CD4-positive, alpha-beta memory T cell (primary cell): ENCODE measurements around the gene FOXN1. TPM values are rescaled to one million over a fixed set of nuclear protein-coding genes. Genes with fewer than 3 reads are reported as not detected.

ENCODE experiments used
- CTCF ChIA-PET: fragments of 350-600 bp; sonication (Branson Sonifier 250); formaldehyde crosslinking; loops from one replicate; lab custom pipeline; 2021; ENCODE audit warnings: inconsistent platforms; ENCODE audit not compliant: partially characterized antibody; lab: Charles Lee
- POLR2A ChIA-PET: fragments of 350-600 bp; sonication (Branson Sonifier 250); formaldehyde crosslinking; loops from one replicate; lab custom pipeline; 2021; ENCODE audit not compliant: partially characterized antibody; lab: Charles Lee
- DNase-seq, 5 donors: peaks; one replicate each; pipeline versions ENCODE4 v3.0.0 to v3.0.0-alpha.2; 2020 to 2022; ENCODE audit warnings: mixed read lengths in 1 of 5
- H3K27ac ChIP-seq: one replicate; pipeline ENCODE4 v1.7.0; 2013; ENCODE audit warnings: low read depth, low read length
- H3K27me3 ChIP-seq: 2 replicates; pipeline ENCODE4 v1.7.0; 2013; ENCODE audit warnings: mild to moderate bottlenecking, low read length, moderate library complexity; ENCODE audit not compliant: insufficient read depth
- H3K36me3 ChIP-seq: 2 replicates; pipeline ENCODE4 v1.7.0; 2013; ENCODE audit warnings: mild to moderate bottlenecking, low read length, moderate library complexity; ENCODE audit not compliant: insufficient read depth
- H3K4me1 ChIP-seq: 2 replicates; pipeline ENCODE4 v1.7.0; 2013; ENCODE audit warnings: mild to moderate bottlenecking, low read length, moderate library complexity; ENCODE audit not compliant: insufficient read depth
- H3K4me3 ChIP-seq, 2 donors: one replicate each; pipeline ENCODE4 v1.7.0; 2013; ENCODE audit warnings: low read length in 2 of 2, mild to moderate bottlenecking in 1 of 2
- H3K9me3 ChIP-seq, 2 donors: one replicate each; pipeline ENCODE4 v1.7.0; 2013; ENCODE audit warnings: low read length in 2 of 2, control low read depth in 1 of 2; ENCODE audit not compliant: control insufficient read depth in 1 of 2
- H3K27ac Mint-ChIP-seq, 7 donors: one replicate each; pipeline ENCODE4 v1.8.0; 2020 to 2021; ENCODE audit warnings: mixed read lengths in 7 of 7, mild to moderate bottlenecking in 6 of 7, inconsistent platforms in 3 of 7, moderate library complexity in 3 of 7
- H3K27me3 Mint-ChIP-seq, 2 donors: one replicate each; pipeline ENCODE4 v1.8.0; 2020 to 2021; ENCODE audit warnings: mixed read lengths in 2 of 2
- H3K36me3 Mint-ChIP-seq, 2 donors: one replicate each; pipeline ENCODE4 v1.8.0; 2020 to 2021; ENCODE audit warnings: mixed read lengths in 2 of 2, inconsistent platforms in 1 of 2, mild to moderate bottlenecking in 1 of 2
- H3K4me1 Mint-ChIP-seq, 4 donors: one replicate each; pipeline ENCODE4 v1.8.0; 2020 to 2021; ENCODE audit warnings: mixed read lengths in 4 of 4, mild to moderate bottlenecking in 1 of 4
- H3K4me3 Mint-ChIP-seq, 8 donors: one replicate each; pipeline ENCODE4 v1.8.0; 2020 to 2021; ENCODE audit warnings: mixed read lengths in 8 of 8, mild to moderate bottlenecking in 7 of 8, moderate library complexity in 6 of 8, inconsistent platforms in 3 of 8
- H3K9me3 Mint-ChIP-seq, 8 donors: one replicate each; pipeline ENCODE4 v1.8.0; 2020 to 2021; ENCODE audit warnings: mixed read lengths in 8 of 8, mild to moderate bottlenecking in 5 of 8, inconsistent platforms in 3 of 8, moderate library complexity in 1 of 8
- intact Hi-C: fragments of 100-400 bp; cut with micrococcal nuclease; formaldehyde crosslinking; loops from one replicate; pipeline ENCODE4 v1.15.1; 2023
- polyA plus RNA-seq, 2 donors: library from polyadenylated mRNA; unstranded; fragments of 300-500 nt; fragmentation: Illumina TruSeq; gene quantifications; one replicate each; pipeline ENCODE4 v1.2.3, GENCODE V29; 2021
- total RNA-seq, 2 experiments: library from RNA; stranded (reverse); gene quantifications; one replicate each; pipeline ENCODE4 v1.2.3, GENCODE V29; 2021

The FOXN1 gene
- total and polyA plus RNA-seq, 4 experiments from 2014 or later: not detected

DNA sequence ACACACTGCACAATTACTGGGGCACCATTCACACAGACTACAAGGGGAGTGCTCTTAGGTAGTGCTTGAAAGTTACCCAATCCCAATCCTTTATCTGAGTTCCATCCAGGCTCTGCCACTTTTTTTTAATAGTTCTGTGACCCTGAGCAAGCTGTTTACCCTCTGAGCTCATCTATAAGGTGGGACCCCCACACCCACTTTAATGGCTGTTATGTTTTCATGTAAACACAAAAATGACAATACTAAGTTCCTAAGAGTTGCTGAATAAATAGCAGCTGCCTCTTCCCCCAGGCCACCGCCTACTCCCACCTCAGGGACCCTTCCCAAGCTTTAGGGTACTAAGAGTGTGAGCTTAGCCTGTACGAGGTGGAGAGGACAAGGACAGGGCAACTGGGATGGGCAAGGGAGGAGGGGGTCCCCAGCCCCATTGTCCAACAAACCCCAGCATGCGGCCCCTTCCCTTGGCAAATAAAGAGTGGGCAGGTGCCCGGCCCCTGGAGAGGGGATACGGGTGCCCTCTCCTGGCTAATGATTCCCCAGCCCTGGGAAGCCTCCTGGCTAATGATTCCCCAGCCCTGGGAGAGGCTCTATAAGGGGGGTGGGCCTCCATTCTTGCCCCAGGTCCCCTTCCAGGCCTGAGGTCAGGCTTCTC, 18.1 kb upstream of the FOXN1 start:
- no peak for DNase-seq
- H3K36me3 Mint-ChIP-seq: no peaks in the 10 kb centered on the region
- CTCF ChIA-PET: interaction anchor here (0.8 to 1.5 kb wide), 3 partner anchors 9 to 130 kb away, joined by 3 to 4 read pairs (median 3); no protein-coding TSS in a partner anchor

DNA sequence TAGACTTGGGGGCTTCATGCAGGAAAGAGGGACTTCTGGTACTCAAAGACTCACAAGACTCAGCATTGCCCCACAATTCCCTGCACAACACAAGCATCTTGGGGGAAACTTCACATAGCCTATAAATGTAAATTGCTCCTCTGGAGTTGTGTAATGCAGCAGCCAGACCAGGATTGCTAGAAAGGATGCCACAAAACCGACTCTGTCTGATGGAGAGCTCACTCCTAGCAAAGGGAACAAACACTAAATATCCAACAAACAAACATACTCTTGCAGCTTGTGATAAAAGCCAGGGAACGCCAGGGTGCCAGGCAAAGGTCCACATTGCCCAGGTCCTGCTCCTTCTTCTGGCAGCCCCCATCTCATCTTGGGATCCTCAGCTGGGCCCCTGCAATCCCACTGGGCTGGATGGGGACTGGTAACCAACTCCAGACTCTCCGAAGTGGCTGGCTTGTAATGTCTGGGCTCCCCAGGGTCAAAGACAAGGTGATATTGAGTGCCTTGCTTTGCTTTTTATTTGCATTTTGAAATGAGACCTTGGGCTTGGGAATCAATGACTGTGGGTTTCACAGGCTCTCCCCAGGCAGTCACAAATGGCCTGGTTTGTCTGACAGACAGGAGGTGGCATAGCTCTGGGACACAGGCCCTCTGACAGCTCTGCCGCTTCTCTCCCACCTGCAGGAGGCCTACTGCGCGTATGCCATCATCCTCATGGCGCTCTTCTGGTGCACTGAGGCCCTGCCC, 17.4 kb upstream of the FOXN1 start:
- DNase-seq: no peak
- Mint-ChIP-seq H3K36me3 (no peaks in the 10 kb centered on the region), H3K4me1 (no peaks in the 10 kb centered on the region), H3K4me3 (no peak overlapping the region), H3K27ac (no peak overlapping the region), H3K9me3 (no peaks in the 10 kb centered on the region), H3K27me3 (peaks cover 0 to 6% of the 10 kb centered on the region in 2 donors)
- Histone ChIP-seq H3K27me3 (no peaks in the 10 kb centered on the region), H3K9me3 (no peaks in the 10 kb centered on the region), H3K36me3 (no peaks in the 10 kb centered on the region), H3K4me3 (no peak overlapping the region), H3K4me1 (no peaks in the 10 kb centered on the region), H3K27ac (no peak overlapping the region)
- CTCF ChIA-PET: interaction anchor here (1.2 kb wide), 1 partner anchor 124 kb away, joined by 3 read pairs; no protein-coding TSS in a partner anchor
- POLR2A ChIA-PET: interaction anchor here (0.7 kb wide), 1 partner anchor 14 kb away, joined by 3 read pairs; no protein-coding TSS in a partner anchor
- intact Hi-C loops: no loop called here

More for the DNA sequence above, 18.1 kb upstream of the FOXN1 start:
- H3K36me3 ChIP-seq: no peaks in the 10 kb centered on the region
- H3K9me3 ChIP-seq: no peaks in the 10 kb centered on the region
- H3K4me3 Mint-ChIP-seq: no peak overlapping the region
- no peaks in the 10 kb centered on the region for H3K4me1 Mint-ChIP-seq
- no peak overlapping the region for H3K27ac ChIP-seq
- no peaks in the 10 kb centered on the region for H3K27me3 ChIP-seq
- no peaks in the 10 kb centered on the region for H3K9me3 Mint-ChIP-seq
- peaks cover 0 to 5% of the 10 kb centered on the region in 2 donors for H3K27me3 Mint-ChIP-seq
- POLR2A ChIA-PET: interaction anchor here (0.7 kb wide), 1 partner anchor 13 kb away, joined by 3 read pairs; no protein-coding TSS in a partner anchor
- no peak overlapping the region for H3K4me3 ChIP-seq
- intact Hi-C loops: no loop called here
- no peak overlapping the region for H3K27ac Mint-ChIP-seq
- H3K4me1 ChIP-seq: no peaks in the 10 kb centered on the region

DNA sequence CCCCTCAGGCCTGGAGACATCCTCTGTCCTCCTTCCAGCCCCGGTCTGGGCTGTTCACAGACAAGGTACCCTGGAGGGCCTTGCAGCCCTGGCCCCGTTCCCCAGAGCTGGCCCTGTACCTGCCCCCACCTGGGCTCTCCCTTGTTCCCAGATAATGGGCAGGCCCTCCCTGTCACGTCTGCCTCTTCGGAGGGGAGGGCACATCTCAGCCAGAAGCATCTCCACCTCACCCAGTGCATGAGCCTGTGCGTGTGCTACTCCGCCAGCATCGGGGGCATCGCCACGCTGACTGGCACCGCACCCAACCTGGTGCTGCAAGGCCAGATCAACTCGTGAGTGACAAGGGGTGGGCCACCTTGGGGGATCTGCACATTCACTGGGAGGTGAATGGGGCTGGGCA, 14.9 kb upstream of the FOXN1 start:
- Histone ChIP-seq H3K9me3 (no peaks in the 10 kb centered on the region), H3K4me1 (no peaks in the 10 kb centered on the region), H3K4me3 (no peak overlapping the region), H3K27me3 (no peaks in the 10 kb centered on the region), H3K27ac (no peak overlapping the region), H3K36me3 (no peaks in the 10 kb centered on the region)
- Mint-ChIP-seq H3K27ac (no peak overlapping the region), H3K9me3 (no peaks in the 10 kb centered on the region), H3K36me3 (no peaks in the 10 kb centered on the region), H3K27me3 (peaks cover 0 to 6% of the 10 kb centered on the region in 2 donors), H3K4me3 (no peak overlapping the region), H3K4me1 (no peaks in the 10 kb centered on the region)
- intact Hi-C loops: no loop called here
- ChIA-PET POLR2A (no interaction called here), CTCF (interaction anchor here (1.1 kb wide), 1 partner anchor 121 kb away, joined by 3 read pairs; no protein-coding TSS in a partner anchor)
- no peak for DNase-seq

DNA sequence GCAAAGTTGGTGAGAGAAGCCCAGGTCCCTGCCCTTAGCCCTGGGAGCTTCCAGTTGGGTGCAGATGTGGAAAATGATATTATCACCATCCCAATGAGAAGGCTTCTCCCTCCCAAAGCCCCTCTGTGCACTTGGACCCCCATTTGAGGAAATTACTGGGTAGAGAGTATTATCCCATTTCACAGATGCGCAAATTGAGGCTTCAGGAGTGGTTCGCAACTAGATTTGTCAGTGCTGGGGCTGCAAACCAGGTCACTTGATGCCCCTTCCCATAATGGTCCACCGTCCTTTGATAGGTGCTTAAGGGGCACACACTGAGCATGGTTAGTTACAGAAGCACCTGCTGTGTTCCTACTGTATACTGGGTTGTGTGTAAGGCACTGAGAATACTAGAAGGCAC, 14.3 kb upstream of the FOXN1 start:
- Histone ChIP-seq H3K27me3 (no peaks in the 10 kb centered on the region), H3K9me3 (no peaks in the 10 kb centered on the region), H3K36me3 (no peaks in the 10 kb centered on the region), H3K4me1 (no peaks in the 10 kb centered on the region), H3K4me3 (no peak overlapping the region), H3K27ac (no peak overlapping the region)
- Mint-ChIP-seq H3K27ac (no peak overlapping the region), H3K27me3 (peaks cover 0 to 6% of the 10 kb centered on the region in 2 donors), H3K4me1 (no peaks in the 10 kb centered on the region), H3K4me3 (no peak overlapping the region), H3K9me3 (no peaks in the 10 kb centered on the region), H3K36me3 (no peaks in the 10 kb centered on the region)
- intact Hi-C loops: no loop called here
- no peak for DNase-seq
- POLR2A ChIA-PET: no interaction called here
- CTCF ChIA-PET: interaction anchor here (1.1 kb wide), 1 partner anchor 121 kb away, joined by 3 read pairs; no protein-coding TSS in a partner anchor

DNA sequence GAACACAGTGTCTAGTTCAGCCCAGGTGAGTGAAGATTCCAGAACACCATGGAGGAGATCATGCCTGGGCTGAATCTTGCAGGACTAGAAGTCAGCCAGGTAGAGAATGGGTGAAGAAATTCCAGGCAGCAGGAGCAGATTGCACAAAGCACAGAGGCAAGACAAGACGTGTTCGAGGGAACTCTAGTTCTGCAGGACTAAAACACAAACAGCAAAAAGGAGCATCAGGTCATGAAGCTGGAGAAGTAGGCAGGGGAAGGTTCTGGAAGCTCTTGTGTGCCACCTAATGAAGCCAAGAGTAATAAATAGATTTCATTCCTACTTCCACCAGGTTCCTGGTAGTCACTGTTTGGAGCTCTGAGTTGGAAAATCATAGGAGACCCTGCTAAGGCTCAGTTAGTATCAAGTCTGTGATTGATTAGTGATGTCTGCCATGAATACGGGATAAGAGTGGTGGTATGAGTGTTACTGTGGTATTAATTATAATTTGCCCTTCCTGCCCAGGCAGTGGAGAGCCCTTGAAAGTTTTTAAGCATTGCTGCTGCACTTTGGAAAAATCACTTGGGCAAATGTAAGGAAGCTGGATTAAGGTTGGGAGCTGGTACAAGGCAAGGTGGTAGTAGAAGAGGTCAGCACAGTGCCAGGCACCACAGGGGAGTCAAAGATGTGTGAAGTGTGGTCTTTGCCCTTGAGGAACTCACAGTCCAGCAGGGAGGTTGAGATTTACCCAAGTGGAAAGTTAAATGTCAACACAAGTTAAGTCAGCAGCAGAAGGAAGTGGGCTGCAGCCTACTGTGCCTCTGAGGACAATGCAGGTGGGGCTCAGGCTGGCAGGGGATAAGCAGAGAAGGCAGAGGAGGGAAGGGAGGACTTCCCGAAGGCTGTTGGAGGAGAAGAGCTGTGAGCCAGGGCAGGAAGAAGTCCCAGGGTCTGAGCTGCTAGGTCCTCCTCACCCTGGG, 13.5 kb upstream of the FOXN1 start:
- Mint-ChIP-seq H3K9me3 (no peaks in the 10 kb centered on the region), H3K27ac (no peak overlapping the region), H3K27me3 (peaks cover 0 to 6% of the 10 kb centered on the region in 2 donors), H3K4me1 (no peaks in the 10 kb centered on the region), H3K36me3 (no peaks in the 10 kb centered on the region), H3K4me3 (no peak overlapping the region)
- intact Hi-C loops: no loop called here
- no peaks in the 10 kb centered on the region for H3K4me1 ChIP-seq
- no peaks in the 10 kb centered on the region for H3K36me3 ChIP-seq
- no peaks in the 10 kb centered on the region for H3K27me3 ChIP-seq
- CTCF ChIA-PET: interaction anchor here (1.1 to 1.4 kb wide), 4 partner anchors 47 to 120 kb away, joined by 3 to 6 read pairs (median 3); no protein-coding TSS in a partner anchor
- no peak overlapping the region for H3K4me3 ChIP-seq
- H3K9me3 ChIP-seq: no peaks in the 10 kb centered on the region
- no peak overlapping the region for H3K27ac ChIP-seq
- POLR2A ChIA-PET: no interaction called here
- DNase-seq: no peak

DNA sequence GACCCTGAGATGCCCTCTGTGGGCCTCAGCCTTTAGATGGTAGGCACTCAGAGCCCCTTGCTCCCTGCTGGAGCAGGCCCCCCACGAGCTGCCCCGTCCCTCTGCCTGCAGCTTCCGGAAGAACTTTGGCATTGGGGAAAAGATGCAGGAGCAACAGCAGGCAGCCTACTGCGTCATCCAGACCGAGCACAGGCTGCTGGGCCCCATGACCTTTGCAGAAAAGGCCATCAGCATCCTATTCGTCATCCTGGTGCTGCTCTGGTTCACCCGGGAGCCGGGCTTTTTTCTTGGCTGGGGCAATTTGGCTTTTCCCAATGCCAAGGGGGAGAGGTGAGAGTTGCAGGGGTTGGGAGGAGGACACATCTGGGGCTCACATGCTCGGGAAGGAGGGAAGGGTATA, 12.7 kb upstream of the FOXN1 start:
- POLR2A ChIA-PET: no interaction called here
- no peaks in the 10 kb centered on the region for H3K36me3 ChIP-seq
- no peaks in the 10 kb centered on the region for H3K4me1 ChIP-seq
- intact Hi-C loops: no loop called here
- H3K9me3 ChIP-seq: no peaks in the 10 kb centered on the region
- H3K4me3 Mint-ChIP-seq: no peak overlapping the region
- H3K4me3 ChIP-seq: no peak overlapping the region
- H3K27me3 ChIP-seq: no peaks in the 10 kb centered on the region
- H3K27ac ChIP-seq: no peak overlapping the region
- no peak for DNase-seq
- no peaks in the 10 kb centered on the region for H3K9me3 Mint-ChIP-seq
- peaks cover 0 to 6% of the 10 kb centered on the region in 2 donors for H3K27me3 Mint-ChIP-seq
- H3K36me3 Mint-ChIP-seq: no peaks in the 10 kb centered on the region
- no peaks in the 10 kb centered on the region for H3K4me1 Mint-ChIP-seq
- CTCF ChIA-PET: interaction anchor here (1.0 to 1.4 kb wide), 4 partner anchors 47 to 169 kb away, joined by 3 to 6 read pairs (median 3); partner anchors contain the start of genes SDF2 and SUPT6H
- H3K27ac Mint-ChIP-seq: no peak overlapping the region
